ENCODE measurements around the gene CD244. TPM values are rescaled to one million over a fixed set of nuclear protein-coding genes. Genes with fewer than 3 reads are reported as not detected.

The CD244 gene
- total RNA-seq, 1 donor from 2014 or later = 0.56 TPM

DNA sequence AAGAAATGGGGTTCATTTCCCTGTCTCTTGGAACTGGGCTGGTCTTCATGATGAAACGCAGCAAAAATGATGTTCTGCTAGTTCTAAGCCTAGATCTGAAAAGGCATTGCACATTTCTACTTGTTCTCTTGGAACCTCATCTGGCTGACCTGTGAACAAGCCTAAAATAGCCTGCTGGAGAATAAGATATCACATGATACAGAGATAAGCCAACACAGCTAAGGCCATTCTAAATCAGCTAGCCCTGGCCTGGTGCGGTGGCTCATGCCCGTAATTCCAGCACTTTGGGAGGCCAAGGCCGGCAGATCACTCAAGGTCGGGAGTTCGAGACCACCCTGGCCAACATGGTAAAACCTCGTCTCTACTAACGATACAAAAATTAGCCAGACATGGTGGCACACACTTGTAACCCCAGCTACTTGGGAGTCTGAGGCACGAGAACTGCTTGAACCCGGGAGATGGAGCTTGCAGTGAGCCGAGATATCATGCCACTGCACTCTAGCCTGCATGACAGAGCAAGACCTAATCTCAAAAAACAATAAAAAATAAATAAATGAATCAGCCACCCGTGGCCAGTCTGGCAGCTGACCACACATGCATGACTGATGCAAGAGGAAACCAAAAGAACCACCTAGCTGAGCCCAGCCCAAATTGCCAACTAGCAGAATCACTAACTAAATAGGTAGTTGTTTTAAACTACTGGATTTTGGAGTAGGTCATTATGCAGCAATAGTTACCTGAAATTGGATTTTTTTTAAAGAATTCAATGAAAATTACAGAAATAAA lies 18.0 kb downstream of the CD244 start:
- peak; percentile 55 for ATAC-seq

DNA sequence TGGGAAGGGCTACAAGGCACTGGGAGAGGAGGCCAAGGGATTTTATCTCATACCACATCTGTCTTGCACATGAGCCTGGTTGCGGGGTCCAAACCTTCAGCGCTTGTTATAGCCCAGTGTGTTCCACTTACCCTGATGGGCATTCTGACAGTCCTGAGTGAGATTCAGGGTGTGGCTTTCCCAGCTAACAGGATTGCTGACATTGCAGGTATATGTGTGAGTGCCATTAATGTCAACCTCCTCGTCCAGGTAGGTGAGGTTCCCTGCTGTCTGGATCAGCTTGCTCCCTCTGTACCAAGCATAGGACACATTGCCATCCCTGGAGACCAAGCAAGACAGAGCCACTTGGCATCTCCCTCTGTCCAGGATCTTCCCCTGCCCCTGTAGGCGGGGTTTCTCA lies 21.6 kb downstream of the CD244 start:
- ATAC-seq = no peak

DNA sequence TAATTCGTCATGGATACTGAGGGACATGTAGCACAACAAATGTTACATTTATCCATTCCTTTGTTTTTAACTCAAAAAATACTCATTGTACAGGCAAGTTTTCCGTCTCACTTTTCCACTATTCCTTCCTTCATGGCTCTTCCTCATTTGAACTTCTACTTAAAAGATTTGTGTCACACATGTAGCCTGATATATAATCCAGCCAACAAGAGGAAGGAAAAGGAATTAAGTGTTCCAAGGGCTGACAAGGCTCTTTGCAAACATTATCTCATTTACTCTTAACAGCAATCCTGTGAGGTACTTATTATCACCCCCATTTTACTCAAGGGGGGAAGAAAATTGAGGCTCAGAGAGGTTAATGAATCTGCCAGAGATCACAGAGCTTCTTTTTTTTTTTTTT lies 22.9 kb downstream of the CD244 start:
- ATAC-seq = no peak

DNA sequence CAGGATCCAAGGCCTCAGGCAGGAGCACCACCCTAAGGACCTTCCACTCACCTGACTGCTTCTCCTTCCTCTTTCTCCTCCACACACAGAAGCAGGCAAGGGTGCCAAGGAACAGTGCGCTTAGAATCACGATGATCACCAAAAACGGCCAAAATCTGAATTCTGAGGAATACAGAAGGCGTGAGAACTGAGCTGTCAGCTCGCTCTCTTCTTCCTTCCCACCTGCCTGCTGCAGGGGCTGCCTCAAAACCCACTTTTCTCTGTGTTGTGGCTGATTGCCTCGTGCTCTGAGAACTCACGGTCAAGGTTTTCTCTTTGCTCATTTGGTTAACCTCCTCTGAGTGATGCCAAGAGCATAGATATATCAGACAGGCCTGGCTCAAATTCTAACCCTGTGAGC lies 23.8 kb downstream of the CD244 start:
- no peak for ATAC-seq

DNA sequence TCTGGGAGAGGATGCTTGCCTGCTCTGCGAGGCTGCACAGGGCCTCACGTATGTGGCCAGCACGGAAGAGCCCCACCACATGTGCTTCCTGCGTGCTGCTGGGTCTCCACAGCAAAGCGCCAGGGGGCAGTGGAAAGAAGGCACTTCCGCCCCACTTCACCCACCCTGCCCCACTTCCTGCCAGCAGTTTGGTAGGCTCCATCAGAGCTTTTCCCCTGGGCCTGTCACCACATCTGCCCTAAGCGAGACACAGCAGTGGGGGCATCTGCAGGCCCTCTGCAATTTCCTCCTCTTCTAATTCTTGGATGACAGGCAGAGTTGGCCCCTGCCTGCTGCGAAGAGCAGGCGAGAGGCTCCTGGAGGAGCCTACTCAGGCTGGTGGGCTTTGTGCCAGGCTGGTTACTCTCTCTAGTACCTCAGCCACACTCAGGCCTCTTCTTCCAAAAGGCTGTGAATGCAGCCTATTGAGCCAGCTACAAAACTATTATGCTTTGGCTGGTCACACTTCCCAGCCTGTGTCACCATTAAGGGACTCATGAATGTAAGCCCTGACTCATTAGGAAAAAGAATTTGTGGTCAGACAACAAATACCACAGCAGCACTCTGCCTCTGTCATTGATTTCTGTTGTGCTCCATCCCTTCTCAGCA lies 25.0 kb downstream of the CD244 start:
- peak; percentile 82 for ATAC-seq

DNA sequence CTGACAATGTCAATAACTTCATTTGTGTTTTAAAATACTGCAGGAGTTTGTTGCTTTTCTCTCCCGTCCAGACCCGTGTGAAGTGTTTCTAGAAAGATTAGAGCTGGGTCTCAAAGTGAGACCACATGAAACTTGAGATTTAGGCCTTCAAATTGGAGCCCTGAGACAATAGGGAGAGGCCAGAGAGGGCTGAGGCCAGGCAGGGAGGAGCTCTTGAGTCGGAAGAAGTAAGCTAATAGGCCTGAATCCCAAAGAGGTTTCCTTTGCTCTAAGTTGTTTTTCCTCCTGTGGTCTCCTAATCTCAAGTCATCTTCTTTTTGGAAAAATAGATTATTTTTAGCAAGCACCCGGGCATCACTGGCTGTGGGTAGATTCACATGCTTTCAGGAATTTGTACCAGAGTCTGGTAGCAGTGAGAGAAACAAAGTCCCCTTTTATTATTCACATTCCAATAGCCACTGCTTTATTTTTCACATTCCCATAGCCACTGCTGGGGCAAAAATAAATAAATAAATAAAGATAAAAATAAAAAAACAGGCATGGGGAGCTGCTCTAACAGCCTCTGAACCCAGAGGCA lies 25.6 kb downstream of the CD244 start:
- no peak for ATAC-seq

DNA sequence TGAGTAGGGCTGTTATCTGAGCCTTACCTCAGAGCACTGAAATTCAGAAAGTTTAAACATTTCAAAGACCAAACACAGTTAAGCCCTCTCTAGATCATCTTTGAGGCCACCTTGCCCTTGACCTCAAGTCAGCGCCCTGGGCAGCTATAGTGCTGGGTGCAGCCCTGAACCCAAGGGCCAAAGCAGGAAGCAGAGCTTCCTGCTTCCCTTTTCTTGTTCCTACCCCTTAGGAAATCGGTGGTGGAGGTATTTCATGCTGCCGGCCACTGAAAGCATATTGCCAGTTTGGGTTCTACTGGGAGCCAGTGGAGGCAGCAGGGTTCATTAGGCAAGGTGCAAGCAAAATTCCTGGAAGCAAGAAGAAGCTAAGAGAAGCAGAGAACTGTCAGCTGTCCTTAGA lies 26.1 kb downstream of the CD244 start:
- ATAC-seq = no peak

DNA sequence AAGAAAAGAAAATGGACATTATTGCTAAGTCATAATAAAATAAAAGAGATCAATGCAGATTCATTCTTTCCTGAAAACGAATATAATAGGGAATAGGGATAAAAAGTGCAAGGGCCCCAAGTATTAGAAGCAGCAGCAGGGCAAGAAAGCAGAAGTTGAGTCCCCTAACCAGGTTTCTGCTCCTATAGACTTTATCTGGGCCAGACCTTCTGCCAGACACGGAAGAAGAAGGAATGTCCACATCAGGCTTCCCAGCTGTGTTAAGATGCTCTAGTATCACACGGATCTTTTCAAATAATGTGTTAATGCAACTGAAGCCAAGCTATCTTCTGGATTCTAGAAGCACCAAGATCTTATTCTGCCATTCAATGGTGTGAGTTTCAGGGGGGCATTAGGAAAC lies 26.9 kb downstream of the CD244 start:
- no peak for ATAC-seq

DNA sequence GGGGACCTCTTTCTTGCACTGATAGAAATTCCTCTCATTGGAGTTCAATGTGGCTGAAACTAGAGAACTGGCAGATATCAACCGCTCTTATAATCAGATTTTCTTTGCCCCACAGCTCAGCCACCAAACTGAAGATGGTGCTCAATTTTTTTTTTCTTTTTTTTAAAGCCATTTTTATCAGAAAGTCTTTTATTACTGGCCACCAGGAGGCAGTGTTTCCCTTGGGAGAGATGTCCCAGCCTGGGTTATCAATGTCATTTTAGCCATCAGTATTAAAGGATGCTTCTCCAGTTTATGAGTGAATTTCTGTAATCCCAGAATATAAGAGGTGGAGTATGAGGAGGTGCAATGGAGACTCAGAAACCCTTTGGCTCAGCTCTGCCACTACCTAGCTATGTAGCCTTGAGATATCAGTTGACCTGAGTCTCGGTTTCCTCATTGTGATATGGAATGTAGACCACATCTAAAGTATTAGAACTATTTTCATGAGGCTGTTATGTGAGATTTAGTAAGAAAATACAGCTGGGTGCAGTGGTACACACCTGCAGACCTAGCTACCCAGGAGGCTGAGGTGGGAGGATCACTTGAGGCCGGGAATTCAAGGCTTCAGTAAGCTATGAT lies 27.6 kb downstream of the CD244 start:
- ATAC-seq = no peak

DNA sequence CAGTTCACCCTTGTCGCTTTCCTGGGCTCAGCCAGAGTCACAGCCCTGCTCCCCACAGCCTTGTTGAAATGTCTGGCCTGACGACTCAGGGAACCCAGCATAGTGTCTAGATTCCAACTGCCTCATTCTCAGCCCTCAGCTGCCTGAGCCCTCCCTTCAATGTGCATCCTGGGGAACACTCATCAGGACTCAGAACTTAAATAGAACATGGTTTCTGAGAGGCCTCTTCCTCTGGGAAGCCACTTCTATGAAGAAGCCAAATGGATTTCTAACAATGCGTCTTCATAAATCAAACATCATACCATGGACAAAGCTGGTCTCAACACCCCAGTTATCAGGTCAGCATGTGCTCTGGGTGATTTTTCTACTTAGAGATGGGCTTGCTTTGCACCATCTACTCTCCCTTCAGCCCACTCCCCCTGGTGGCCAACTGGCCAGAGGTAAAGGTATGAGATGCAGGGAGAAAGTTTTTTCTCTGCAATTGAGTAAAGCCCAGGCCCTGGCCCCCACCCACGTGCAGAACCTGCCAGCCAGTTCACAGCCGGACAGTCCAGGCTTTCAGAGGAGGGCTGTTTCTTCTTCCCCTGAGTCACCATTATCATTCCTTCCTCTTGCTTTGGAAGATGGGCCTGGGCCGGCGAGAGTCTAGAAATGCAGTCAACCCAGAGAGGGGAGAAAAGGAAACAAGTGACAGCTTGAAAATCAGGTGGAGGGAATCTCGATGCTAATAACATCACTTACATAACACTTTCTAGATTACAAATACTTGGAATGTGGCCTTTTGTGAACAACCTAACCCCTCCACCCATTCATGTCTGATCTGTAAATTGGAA lies 32.1 kb downstream of the CD244 start:
- peak; percentile 71 for ATAC-seq

DNA sequence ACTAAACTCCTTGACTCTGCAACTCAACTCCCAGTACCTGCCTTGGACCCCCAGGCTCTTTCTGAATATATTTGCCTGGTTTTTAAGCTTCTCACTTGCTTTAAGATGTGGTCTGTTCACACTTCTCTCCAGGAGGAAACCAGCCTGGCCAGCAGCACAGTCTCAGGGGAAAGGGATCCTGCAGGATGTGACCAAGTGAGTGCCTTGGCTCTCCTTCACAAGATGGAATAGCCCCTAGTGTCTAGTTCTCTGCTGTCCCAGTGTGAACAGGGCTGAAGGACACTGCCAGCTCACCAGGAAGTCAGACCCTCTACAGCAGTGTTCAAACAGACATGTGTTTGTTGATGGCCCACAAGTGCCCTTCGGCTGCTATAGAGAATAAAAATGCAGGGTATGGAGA lies 32.9 kb downstream of the CD244 start:
- ATAC-seq = no peak

DNA sequence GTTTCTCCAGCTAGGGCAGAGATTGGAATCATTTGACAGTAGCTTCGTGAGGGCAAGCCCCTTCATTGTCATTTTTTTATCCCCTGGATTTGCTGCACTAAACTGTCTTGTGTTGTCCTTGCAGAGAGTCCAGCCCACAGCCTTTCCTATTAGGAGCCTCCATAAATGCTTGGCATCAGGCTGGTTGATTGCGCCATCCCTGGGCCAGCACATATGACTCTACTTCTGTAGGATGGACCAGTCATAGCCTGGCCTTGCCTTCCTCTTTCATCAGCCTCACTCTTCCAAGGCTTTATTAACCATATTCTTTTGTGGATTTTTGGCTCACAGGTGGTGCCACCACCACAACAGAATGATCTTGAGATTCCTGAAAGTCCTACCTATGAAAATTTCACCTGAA lies 35.3 kb downstream of the CD244 start:
- ATAC-seq = peak; percentile 74

DNA sequence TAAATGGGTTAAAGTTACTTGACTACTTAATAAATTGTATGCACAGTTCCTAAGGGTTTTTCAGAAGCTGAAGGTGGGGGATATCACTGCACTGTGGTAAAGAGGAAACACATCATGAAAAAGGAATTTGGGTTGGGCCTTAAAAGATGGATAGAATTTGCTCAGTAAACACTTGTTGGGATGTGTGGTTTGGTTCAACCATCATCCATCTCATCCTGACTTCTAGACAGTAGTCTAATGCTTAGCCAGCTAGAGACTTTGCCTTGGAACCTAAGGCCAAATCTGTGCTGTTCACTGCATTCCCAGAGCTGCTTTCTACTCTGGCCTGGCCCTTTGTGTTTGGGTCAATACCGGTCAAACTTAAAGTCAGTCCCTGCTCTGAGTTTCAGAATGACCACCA lies 36.1 kb downstream of the CD244 start:
- no peak for ATAC-seq

DNA sequence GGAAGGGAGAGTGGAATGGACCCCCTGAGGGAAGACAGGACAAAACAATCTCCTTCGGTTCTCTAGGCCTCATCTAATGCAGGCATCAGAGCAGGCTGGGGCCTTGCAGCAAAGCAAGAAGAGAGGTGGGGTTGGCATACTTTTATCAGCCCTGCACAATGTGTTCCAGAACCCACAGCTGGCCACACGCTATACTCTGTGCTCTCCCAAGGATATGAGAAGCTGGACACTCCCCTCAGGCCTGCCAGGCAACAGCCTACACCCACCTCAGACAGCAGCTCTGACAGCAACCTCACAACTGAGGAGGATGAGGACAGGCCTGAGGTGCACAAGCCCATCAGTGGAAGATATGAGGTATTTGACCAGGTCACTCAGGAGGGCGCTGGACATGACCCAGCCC lies 39.4 kb downstream of the CD244 start:
- no peak for ATAC-seq

DNA sequence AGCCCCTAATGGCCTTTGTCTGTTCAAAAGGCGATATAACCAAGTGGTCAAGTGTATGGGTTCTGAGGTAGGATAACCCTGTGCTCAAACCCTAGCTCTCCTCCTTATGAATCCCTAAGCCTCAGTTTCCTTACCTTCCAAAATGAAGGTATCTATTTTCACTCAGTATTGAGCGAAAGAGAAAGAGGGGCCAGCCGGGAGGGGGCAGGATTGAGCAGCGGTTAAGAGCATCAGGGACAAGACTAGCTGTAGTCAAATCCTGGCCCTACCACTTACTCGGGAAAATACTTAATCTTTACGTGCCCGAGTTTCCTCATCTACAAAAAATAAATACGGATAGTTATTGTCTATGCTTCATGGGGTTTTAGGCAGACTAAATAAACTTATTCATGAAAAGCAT lies 41.1 kb downstream of the CD244 start:
- ATAC-seq = no peak

DNA sequence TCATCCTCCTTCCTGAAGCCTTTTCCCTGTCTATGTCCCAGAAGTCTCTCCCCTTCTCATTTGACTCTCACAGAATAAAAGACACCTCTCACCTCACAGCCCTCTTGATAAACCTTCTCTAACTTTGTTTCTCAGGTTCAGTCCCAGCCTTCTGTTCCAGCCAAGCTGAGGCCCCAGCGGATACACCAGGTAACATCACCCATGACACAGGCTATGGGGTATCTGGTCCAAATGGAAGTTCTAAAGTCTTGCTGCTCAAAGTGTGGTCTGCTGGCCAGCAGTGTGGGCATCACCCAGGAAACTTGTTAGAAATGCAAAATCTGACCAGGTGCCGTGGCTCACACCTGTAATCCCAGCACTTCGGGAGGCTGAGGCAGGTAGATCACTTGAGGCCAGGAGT lies 43.5 kb downstream of the CD244 start:
- ATAC-seq = no peak

DNA sequence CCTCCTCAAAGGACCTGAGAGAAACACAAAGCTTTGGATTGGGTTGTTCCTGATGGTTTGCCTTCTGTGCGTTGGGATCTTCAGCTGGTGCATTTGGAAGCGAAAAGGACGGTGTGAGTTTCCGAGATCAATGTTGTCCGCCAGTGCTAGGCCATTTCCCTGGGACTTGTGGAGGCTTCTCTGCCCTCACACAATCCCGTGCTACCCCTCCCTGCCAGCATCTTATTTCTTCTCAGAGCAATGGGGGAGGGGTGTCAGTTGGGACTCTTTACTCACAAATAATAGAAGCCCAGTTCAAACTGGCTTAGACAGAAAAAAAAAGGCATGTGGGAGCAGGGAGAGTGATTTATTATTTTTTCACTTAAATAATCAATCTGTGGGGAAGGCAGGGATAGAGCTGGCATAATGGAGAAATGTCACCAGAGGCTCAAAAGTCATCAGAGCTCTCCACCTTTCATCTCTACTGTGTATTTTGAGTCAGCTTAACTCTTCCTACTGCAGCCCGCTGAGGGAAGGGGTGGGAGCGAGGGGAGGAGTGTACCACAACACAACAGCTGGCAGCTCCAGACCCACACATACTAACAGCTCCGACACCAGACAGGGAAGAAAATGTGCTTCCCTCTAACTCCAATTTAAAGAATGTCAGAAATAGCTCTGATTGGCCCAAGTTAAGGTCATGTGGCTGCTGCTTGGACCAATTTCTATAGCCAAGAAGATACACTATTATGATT lies 44.3 kb downstream of the CD244 start:
- no peak for ATAC-seq

DNA sequence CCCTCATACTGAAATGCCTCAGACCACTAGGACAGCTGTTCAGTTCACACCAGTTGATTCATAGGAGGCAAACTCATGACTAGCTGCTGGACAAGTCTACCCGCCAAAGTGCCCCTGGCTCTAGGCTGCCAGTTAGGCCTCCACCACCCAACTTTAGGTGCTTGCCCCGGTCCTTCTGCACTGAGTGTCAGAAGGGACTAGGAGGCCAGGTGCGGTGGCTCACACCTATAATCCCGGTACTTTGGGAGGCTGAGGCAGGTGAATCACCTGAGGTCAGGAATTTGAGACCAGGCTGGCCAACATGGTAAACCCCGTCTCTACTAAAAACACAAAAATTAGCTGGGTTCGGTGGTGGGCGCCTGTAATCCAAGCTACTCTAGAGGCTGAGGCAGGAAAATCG lies 47.8 kb downstream of the CD244 start:
- ATAC-seq = no peak

DNA sequence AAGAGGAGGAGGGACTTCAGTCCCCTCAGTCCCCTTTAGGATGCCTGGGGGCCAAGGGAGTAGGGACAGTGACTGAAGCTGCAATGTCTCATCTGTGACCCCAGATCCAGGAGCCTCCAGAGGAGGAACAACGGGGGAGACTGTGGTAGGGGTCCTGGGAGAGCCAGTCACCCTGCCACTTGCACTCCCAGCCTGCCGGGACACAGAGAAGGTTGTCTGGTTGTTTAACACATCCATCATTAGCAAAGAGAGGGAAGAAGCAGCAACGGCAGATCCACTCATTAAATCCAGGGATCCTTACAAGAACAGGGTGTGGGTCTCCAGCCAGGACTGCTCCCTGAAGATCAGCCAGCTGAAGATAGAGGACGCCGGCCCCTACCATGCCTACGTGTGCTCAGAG lies 48.4 kb downstream of the CD244 start:
- ATAC-seq = no peak

DNA sequence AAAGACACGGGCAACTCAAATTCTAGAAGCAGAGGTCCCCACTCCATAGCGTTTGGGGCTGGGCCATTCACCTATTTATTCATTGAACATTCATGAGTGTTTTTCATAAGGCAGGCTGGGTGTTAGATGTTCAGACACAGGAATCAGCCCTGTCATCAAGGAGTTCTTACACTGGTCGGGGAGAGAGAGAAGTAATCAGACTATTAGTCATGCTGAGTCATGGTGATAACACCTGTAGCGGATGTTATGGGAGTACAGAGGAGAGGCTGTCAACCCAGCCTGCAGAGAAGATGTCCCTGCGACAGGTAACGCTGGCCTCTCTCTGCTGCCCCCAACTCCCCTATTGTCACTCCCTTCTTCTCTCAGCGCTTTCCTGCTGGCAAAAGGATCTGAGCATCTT lies 49.5 kb downstream of the CD244 start:
- peak; percentile 88 for ATAC-seq

DNA sequence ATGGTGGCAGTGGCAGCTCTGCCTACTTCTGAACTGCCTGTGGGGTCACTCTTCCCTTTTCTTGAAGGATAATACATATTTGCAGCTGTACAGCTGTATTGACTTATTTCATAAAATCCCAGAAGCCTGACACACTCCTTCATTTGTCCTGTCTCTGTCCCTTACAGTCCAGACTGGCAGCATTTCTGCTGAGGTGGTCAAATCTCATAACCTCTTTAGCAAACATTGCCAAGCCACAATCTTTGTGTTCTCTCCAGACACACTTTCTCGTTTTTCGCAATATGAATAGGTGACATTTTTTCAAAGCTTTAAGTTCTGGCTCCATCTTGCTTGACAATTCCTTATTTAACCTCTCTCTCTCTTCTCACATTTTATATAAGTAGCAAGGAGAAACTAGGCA lies 51.5 kb downstream of the CD244 start:
- ATAC-seq = no peak

DNA sequence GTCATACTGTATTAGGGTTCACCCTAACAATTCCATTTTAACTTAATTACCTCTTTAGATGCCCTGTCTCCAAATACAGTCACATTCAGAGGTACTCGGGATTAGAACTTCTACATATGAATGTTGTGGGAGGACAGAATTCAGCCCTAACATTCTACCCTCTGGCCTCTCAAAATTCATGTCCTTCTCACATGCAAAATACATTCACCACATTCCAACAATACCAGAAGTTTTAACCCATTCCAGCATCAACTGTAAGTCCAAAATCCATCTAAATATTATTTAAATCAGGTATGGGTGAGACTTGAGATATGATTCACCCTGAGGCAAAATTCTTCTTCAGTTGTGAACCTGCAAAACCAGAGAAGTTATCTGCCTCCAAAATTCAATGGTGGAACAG lies 52.2 kb downstream of the CD244 start:
- ATAC-seq = no peak

Measured in esophagus mucosa (tissue), 1 donor.